Iris pigment epithelial cell (primary cell): ENCODE results near the gene IGF2BP3.

Source experiments
- DNase-seq: peaks from one replicate; pipeline ENCODE4 v3.0.0-alpha.2; 2011; ENCODE audit warnings: low read depth

Gene IGF2BP3

DNA sequence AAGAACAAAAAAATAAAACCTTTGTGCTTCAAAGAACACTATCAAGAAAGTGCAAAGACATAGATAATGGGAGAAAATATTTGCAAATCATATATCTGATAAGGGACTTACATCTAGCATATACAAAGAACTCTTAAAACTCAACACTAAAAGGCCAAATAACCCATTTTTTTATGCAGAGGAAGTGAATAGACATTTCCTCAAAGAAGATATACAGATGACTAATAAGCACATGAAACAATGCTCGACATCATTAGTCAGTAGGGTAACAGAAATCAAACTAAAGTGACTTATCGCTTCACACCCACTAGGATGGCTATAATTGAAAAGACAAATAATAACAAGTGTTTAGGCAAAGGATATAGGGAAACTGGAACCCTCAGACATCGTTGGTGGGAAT, 93.2 kb downstream of the IGF2BP3 start:
- DNase-seq = peak; percentile 77

DNA sequence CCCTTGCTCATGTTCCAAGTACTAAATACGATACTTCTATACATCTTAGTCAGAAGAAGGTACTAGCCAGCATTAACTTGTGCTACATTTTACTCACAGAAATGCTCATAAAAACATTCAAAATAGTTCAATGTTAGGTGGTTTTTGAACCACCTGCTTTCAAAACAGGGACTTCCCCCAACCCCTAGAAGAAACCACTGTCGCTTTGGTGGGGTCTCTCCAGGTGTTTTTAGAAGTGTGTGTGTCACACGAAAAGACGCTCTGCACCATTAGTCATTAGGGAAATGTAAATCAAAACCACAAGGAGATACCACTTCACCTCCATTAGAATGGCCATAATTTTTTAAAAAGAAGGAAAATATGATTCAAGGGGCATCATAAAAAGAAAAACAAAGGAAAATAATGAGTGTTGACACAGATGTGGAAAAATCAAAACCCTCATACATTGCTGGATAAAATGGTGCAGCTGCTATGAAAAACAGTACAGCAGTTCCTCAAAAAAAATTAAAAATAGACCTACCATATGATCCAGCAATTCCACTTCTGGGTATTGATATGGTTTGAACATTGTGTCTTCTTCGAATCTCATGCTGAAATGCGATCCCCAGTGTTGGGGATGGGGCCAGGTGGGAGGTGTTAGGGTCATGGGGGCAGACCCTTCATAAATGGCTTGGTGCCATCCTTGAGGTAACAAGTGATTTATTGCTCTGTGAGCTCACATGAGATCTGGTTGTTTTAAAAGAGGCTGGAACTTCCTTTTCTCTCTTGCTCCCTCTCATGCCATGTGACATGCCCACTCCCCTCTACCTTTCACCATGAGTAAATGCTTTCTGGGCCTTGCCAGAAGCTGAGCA, 96.9 kb downstream of the IGF2BP3 start:
- DNase-seq = no peak

DNA sequence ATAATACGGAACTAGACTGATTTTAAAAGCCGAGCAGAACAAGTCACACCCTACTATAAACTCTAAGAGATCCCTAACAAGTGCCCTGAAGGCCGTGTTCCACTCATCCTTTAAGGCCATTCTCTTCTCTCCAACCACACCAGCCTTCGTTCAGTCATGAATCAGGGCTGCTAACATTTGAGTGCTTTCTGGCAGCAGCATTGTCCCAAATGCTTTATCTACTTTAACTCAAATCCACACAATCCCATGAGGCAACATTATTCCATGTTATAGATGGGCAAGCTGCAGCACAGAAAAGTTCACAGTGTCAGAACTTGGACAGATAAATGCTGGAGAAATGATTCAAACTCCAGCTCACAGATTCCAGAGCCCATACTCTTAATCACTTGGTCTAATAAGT, 97.7 kb downstream of the IGF2BP3 start:
- DNase-seq = no peak

DNA sequence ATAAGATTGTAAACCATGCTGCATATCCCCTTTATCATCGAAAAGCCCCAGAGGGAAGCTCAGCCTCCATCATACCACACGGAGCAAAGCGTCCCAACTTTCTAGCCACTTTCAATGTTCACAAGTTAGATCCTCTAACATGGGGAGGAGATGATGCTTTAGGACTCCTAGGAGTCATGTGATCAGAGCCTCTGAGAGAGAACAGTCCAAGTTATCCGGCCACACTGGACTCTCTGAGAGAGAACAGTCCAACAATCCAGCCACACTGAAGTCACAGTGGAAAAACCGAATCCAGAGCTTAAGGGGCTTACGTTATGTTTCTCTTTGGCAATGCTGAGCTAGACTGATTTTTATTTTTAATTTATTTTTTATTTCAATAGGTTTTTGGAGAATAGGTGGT, 98.6 kb downstream of the IGF2BP3 start:
- DNase-seq = no peak

DNA sequence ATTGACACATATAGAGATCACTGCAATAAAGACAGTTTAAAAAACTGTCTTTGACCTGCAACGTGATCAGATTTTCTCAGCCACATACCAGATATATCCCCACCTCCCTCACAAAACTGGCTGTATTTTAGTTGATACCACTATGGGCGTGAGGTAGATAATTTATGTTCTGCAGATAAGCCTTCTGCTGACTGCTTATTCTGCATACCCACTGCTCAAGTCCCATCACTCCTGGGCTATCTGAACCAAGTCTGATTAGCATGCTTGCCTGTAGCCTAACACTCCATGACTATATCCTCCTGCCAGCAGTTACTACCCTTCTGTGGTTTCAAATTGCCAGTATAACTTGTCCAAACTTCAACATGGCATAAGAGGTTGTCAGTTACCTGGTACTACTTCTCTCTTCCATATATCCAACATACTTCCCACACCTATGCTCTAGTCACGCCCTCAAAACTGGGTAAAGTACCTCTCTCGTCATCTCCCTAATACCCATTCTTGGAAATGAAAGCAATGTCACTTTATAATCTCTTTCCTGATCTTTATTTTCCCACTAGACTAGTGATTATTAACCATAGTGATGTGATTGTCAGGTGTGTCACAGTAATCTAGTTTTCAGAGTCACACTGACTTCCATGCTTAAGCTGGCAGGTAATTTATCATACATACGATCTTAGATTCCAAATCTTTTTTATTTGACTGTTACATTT, 100.4 kb downstream of the IGF2BP3 start:
- DNase-seq = no peak

DNA sequence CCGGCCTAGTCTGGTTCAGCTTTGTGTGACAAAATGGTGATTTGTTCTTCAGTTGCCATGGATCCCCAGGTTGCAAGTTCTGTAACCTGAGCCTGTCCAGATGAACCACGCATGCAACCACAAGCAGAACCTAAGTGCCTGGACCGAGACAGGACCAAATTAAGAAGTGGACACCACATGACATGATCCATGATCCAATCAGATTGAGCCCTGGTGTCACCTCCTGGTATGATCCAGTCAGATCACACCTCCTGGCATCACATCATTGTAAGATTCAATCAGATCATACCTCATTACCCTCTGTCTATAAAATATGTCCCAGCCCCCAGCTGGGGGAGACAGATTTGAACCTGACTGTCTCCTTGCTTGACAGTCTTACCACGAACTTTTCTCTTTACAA, 101.2 kb downstream of the IGF2BP3 start:
- DNase-seq = no peak

DNA sequence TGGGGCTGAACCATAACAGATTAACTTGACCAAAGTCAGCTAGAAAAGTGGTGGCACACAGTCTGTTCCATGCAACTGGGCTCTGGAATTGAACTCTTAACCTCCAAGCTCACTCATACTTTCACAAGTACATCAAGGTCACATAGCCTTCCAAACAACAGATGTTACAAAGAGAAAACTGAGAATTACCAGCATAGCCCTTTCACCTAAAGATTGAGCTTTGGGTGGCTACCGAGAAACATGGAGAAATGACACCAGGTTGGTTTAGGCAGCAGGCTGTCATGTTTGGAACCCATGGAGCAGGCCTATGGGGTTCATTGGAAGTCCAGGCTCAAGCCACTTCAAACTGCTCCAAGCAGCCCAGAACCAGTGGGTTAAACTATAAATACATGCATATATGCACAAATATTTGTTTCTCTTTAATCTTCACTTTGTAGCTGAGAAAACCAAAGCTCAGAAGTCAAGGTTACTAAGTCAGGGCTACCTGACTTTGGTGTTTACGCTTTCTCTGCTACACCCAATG, 112.1 kb downstream of the IGF2BP3 start:
- no peak for DNase-seq

DNA sequence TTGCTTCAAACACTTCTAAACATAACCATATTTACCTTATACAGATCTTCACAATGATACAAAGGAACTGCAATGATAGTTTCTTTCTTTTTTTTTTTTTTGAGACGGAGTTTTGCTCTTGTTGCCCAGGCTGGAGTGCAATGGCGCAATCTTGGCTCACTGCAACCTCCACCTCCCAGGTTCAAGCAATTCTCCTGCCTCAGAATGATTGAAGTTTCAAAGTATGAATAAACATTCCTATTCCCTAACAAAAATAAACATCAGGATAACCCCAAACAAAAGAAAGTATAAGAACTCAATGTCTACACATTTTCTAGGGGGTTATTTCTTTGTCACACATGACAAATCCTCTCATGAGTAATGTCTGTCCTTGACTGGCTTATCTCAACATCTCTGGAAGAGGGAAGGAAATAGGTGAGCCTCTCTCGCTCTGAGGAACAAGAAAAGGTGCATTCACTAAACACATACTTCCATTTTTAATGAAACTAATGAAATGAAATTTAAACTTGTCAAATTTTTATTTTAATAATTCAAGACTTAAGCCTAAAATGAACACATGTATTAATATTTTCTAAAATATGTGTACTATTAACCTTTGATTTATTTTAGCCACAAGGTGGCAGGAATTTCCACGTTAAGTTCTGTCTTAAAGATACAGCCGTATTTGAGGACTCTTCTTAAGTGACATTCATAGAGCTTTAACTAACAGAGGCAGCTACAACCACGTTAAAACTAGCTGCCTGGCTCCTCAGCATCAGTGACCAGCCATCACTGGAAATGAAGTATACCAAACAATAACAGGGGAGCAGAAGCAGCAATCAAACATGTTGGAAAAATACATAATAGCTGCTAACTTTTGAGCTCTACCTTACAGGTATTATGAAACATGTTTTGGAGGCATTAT, 112.8 kb downstream of the IGF2BP3 start:
- peak; percentile 77 for DNase-seq

DNA sequence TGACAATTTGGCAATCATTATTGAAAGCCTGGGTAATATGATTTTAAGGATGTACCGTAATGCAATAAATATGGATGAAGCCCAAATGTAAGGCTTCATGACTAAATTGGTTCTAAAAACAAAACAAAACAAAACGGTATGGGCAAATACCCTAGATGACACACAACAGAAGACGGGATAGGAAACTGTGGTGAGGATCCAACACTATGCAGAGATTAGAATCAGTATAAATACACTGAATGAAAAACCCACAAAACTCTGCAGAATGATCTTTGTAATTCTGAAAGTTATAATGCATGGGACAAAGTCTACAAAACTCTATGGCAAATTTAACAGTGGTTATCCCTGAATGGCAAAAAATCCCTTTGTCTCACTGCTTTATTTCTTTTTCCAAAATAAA, 113.6 kb downstream of the IGF2BP3 start:
- peak; percentile 81 for DNase-seq

DNA sequence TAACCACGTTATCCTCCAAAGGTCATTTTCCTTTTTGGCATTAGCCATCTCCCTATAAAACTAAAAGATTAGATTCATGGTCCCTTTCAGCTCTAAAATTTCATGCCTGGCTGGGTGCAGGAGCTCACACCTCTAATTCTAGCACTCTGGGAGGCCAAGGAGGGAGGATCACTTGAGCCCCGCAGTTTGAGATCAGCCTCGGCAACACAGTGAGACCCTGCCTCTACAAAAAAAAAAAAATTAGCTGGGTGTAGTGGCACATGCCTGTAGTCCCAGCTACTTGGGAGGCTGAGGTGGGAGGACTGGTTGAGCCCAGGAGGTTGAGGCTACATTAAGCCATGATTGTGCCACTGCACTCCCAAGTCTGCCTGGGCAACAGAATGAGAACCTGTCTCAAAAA, 114.1 kb downstream of the IGF2BP3 start:
- no peak for DNase-seq

DNA sequence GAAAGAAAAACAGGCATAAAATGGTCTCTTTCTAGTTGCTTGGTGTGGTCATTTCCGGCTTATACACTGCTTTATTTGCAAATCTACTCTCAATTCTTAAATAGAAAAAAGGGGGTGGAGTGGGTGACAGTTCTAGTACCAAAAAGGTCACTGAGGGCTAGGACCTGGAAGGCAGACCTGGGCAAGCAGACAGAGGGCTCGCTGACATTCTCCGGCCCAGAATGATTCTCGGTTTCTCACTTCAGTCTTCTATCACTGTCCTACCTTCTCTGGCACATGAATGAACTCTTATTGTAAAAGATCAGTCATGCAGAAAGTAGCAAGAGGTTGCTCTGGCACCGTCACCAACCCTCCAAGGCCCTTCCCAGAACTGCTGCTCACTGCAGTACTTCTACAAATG, 117.1 kb downstream of the IGF2BP3 start:
- DNase-seq = no peak

DNA sequence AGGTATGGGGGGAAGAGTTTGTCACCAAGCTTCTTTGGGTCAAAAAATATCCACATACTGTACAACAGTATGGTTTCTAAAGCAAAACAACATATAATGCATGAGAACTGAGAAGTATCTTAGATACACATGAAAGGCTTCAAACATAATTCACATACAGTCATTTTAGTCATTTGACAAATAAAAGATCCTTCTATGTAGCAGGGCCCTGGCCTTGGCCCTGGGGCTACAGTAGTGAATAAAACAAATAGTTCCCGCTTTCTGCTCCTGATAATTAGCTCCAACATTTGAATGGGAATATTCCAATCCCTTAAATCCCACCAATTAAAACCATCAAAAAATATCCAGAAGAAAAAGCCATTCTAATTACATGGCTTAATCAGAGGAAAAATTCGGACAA, 119.8 kb downstream of the IGF2BP3 start:
- DNase-seq = no peak

DNA sequence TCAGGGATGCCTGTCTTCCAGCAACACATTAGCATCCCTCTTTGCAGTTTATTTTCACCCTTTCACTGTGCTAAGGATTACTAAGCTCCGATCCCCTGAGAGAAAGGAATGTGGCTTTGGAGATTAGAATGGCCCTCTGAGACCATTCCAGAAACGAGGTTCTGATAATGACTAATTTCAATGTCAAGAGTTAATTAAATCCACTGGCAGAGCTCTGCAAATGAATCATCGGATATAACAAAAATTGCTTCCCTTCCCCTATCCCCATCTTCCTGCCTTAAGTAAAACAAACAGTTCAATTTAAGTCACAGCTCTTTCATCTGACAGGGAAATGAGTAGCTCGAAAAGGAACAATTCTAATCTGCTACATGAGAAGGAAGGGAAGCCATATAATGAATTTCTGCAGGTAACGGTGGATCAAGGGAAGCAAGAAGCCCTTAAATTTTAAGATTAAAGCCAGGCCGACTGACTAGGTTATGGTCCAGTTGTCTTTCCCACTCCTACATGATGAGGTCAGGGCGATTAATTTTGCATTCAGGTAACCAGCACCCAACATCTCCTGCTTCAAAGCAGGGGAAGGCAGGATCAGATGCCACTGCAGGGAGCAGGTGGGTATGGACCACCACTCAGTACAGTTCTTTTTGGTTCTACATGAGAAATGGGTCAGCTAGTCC, 120.7 kb downstream of the IGF2BP3 start:
- peak; percentile 79 for DNase-seq

DNA sequence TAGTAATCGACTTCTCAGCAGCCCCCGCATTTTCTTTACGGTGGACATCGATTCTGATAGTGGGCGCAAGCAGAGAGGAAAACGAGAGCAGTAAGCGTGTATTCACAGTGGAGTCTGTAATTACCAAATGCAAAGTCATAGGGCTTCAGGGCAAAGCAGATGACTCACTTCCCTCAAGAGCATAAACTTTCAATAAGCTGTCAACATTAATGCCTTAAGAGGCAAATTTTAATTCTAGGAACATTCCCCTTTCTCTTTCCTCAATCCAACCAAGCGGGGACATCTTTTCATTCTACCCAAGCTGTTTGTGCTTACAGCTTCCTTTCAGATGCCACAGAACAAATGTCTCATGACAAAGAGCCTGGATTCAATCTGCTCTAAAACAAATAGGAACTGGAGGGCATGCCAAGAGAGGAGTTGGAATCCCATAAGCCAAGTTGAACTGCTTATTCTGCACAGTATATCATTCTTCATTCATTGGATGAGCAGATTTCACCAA, 122.6 kb downstream of the IGF2BP3 start:
- DNase-seq = peak; percentile 93

DNA sequence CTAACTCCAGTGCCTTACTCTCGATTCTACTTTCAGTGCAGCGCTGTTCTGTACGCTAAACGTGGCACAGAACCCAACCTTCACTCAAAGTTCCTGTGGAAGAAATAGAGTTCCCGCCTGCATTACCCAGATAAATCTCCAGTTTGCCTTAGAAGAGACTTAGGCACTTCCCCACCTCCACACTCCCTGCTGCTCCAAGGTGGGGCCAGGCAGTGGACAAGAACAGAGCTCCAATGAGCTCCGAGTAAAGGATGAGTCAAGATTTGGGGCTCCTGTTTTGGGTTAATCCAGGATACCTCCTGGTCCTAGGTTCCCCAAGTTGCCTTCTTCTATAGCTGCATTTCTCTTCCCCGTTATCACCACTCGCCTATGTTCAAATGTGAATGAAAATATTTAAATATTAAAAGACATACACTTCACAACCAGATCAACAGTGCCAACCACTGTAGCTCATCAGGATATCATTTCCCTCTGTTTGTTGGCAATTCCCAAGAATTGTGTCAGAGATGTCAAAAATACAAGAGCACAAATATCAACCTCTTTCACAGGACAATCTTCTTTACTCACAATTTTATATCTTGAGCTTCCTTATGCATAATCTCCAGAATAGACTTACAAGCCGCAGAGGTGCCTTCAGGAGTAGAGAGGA, 123.1 kb downstream of the IGF2BP3 start:
- peak; percentile 49 for DNase-seq

DNA sequence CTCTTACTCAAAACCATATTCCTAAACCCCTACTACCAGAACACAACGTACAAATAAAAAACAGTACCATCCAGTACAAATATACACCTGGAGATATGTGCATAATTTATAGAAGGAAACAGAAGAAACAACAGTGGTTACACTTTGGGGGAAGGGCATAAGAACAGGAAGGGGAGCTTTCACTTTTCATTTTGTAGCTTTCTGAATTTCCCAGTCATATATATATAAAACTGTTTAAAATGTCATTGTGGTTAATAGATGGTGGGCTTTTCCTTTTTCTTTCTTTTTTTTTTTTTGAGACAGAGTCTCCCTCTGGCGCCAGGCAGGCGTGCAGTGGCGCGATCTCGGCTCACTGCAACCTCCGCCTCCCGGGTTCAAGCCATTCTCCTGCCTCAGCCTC, 124.0 kb downstream of the IGF2BP3 start:
- no peak for DNase-seq

DNA sequence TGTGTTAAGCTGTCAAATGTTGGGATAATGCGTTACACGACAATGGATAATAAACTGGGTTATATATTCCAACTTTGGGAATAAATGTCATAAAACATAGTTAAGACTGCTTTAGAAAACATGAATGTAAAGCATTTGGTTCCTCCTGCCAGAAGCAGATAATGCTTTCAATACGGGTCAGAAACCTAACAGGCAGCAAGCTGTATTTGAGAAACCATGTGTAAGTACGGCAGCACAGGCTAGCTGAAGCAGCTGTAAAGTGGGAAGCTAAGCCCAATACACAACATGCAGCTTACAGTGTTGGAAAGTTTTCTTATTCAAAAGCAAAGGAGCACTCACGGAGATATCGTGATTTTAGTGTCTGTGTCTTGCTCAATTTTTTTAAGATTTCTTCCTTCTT, 124.7 kb downstream of the IGF2BP3 start:
- no peak for DNase-seq

DNA sequence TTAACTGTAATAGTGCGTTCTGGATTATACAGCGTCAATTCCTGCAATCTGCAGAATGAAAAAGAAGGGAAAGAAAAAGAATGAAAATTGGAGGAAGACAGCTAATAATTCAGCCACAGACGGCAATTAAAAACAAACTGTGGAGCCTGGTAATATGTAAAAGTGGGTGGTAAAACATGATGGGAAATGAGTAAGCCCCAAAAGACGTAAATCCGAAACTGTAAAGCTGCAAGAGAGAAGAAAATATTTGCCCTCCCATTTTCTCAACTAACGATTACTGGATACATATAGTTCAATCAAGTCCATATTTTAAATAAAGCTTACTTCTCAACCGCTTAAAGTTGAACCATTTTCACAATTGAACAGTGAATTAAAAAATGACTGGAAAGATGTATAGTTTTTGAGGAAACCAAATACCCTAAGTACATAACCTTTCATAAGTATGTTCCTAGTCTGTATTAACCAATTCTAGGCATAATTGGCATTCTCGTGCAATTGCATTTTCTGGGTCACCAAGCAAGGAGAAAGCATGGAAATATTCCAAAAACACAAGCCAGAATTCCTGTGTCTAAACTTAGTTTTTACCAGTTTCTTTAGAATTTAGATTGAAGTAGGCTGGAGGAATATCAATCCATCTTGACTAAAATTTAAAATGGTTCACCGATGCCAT, 126.3 kb downstream of the IGF2BP3 start:
- DNase-seq = peak; percentile 51

DNA sequence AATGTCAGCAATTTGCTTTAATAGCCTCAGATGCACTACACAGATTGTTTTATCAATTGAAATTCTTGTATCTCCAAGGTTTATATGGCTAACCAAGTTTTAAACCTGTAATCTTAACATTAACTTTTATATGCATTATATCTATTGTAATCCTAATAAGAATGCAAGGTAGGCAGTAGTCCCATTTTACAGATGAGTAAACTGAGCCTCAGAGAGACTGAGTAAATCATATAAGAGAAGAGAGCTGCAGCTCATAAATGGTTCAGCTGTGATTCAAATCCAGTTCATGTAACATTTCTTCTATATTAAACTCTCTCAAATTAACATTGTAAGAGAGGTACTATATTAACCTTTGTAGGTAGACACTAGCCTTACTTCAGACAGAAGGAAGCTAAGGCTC, 127.2 kb downstream of the IGF2BP3 start:
- DNase-seq = no peak

DNA sequence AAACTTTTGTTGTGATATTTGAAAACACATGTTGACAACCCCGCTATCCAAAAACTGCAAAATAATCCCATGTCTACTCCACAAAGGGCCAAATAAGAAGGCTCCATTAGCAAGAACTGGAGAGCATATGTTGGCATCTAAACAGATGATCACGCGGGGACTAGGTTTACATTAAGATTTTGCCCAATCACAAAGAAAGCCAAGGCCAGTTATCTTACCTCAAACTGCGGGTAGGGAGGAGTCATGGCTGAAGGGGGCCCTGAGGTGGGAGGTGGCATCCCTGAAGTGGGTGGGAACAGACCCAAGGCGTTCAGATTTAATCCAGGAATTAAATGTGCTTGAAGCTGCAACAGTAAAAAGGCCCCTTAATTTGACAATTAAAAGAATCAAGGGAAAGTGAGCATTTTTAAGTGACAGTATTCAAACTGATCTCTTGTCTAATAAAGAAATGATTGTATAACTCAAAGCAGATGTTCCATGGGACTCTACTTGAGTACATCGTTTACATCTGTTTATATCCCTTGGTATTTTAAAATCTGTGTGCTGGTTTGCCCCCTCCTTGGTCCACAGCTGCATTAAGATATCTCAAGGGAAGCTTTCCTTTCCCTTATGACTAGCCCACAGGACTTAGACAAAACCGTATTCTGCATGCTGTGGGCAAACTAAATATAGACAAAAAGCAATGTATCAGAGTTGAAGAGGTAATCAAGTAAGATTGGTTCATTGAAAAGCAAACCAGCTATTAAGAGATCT, 128.3 kb downstream of the IGF2BP3 start:
- no peak for DNase-seq
